Mucosa of rectum (tissue), 2 donors: ENCODE data around the gene PTPRG.

Source experiments
- H3K27ac ChIP-seq, 2 donors: one replicate each; pipeline ENCODE4 v1.7.0; 2013; ENCODE audit warnings: inconsistent platforms in 2 of 2, low read depth in 2 of 2, low read length in 2 of 2
- H3K27me3 ChIP-seq, 2 donors: one replicate each; pipeline ENCODE4 v1.7.0; 2013; ENCODE audit warnings: low read length in 2 of 2; ENCODE audit not compliant: control insufficient read depth in 2 of 2, insufficient read depth in 2 of 2
- H3K36me3 ChIP-seq, 2 donors: one replicate each; pipeline ENCODE4 v1.7.0; 2013; ENCODE audit warnings: low read length in 2 of 2; ENCODE audit not compliant: control insufficient read depth in 2 of 2, insufficient read depth in 2 of 2
- H3K4me1 ChIP-seq, 2 donors: one replicate each; pipeline ENCODE4 v1.7.0; 2013; ENCODE audit warnings: low read length in 2 of 2, mild to moderate bottlenecking in 1 of 2; ENCODE audit not compliant: control insufficient read depth in 2 of 2, insufficient read depth in 2 of 2
- H3K4me3 ChIP-seq, 2 donors: one replicate each; pipeline ENCODE4 v1.7.0; 2013; ENCODE audit warnings: low read length in 2 of 2
- H3K9ac ChIP-seq, 2 donors: one replicate each; pipeline ENCODE4 v1.7.0; 2013; ENCODE audit warnings: low read length in 2 of 2, low read depth in 1 of 2, mild to moderate bottlenecking in 1 of 2
- H3K9me3 ChIP-seq, 2 donors: one replicate each; pipeline ENCODE4 v1.7.0; 2013; ENCODE audit warnings: low read length in 2 of 2; ENCODE audit not compliant: control insufficient read depth in 2 of 2
- donor health status: healthy.
- donor health status: Normal muscosa, but diverticular disease.

PTPRG gene

DNA sequence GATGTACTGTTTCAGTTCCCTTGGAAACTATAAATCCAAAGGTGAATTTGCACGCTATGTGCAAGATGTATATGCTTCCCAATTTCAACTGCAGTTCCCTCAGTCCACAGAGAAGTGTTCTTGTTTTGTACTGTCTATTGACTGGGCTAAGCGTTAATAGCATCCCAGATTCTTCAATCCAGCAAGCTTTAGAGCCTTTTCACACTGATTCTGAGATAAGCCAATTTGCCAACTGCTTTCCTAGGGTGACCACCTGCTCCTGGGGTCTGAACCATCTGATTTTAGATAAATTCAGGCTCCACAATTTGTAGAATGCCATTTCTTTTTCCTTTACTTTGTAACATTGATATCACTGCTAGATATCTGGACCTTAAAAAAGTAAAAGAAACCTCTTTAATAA is 340.1 kb downstream of the PTPRG start:
- H3K9me3 ChIP-seq = no peaks in the 10 kb centered on the region
- no peak overlapping the region for H3K4me3 ChIP-seq
- no peak overlapping the region for H3K9ac ChIP-seq
- H3K36me3 ChIP-seq = no peaks in the 10 kb centered on the region
- H3K4me1 ChIP-seq = no peaks in the 10 kb centered on the region
- no peaks in the 10 kb centered on the region for H3K27me3 ChIP-seq
- H3K27ac ChIP-seq = no peak overlapping the region

DNA sequence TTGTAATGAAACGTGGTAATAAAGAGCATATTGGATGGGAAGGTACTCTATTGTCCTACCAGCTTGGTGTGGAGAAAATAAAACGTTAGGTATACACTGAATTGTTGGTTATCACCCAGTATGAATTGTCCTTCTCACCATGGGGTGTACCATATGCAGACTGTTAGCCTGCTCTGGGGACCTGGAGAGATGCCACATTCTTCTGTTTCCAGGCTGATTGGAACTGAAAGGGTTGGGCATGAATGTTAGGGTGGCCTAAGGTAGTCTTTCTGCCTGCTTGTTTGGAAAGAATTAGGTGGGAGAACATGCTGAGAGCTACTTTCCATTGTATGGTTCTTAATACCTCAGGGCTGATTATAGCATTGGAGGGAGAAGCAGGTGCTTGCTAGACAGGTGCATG is 340.6 kb downstream of the PTPRG start:
- no peak overlapping the region for H3K4me3 ChIP-seq
- H3K9ac ChIP-seq = no peak overlapping the region
- H3K27me3 ChIP-seq = no peaks in the 10 kb centered on the region
- no peak overlapping the region for H3K27ac ChIP-seq
- no peaks in the 10 kb centered on the region for H3K36me3 ChIP-seq
- H3K4me1 ChIP-seq = no peaks in the 10 kb centered on the region
- H3K9me3 ChIP-seq = no peaks in the 10 kb centered on the region

DNA sequence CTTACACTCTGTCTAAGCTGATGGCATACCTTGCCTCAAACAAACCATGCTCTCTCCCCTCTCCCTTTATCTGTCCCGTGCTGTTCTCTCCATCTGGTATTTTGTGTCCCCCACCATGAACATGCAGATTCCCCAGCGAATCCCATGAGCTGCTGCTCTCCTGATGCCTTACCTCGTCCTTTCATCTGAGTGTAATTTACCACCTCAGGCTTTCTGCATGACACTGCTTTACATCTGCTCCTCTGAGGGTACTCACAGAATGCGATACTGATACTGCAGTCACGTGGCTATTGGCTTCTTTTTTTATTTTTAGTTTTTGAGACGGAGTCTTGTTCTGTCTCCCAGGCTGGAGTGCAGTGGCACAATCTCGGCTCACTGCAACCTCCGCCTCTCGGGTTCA is 341.7 kb downstream of the PTPRG start:
- no peaks in the 10 kb centered on the region for H3K27me3 ChIP-seq
- no peak overlapping the region for H3K9ac ChIP-seq
- H3K27ac ChIP-seq = no peak overlapping the region
- no peaks in the 10 kb centered on the region for H3K36me3 ChIP-seq
- no peak overlapping the region for H3K4me3 ChIP-seq
- no peaks in the 10 kb centered on the region for H3K4me1 ChIP-seq
- no peaks in the 10 kb centered on the region for H3K9me3 ChIP-seq

- no peak overlapping the region for H3K9ac ChIP-seq
Measured at GRCh38 chr3:61903931-61904657, 342.7 kb downstream of the PTPRG start.

DNA sequence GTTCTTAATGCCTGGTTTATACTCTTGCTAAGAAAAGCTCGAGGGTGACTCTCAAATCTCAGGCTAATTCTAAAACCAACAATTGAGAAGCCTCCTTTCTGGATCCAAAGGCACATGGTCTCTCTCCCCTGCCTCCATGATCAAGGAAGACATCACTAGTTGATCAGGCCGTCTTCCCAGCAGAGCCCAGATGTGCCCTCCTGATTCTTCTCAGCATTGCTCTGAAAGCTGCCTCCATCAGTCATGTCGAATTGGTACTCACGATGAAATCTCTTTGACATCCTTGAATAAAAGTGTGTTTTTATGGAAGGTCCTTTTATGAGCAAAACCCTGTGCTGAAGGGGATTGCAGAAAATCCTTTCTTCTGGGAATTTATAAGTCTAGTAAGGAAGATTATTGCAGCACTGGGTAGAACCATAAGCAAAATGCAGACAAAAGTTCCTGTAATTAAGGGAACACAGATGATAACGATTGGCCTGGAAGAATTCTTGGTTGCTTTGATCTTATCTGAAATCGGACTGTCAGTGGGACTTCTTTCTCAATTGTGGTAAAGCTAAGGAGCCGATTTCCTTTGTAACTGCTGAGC is 345.9 kb downstream of the PTPRG start:
- no peaks in the 10 kb centered on the region for H3K27me3 ChIP-seq

More at GRCh38 chr3:61903931-61904657, 342.7 kb downstream of the PTPRG start:
- Histone ChIP-seq H3K4me1 (no peaks in the 10 kb centered on the region), H3K27me3 (no peaks in the 10 kb centered on the region), H3K4me3 (no peak overlapping the region), H3K9me3 (no peaks in the 10 kb centered on the region), H3K27ac (peak overlapping the region in 1 of 2 donors; percentile 26), H3K36me3 (no peaks in the 10 kb centered on the region)

GRCh38 chr3:61908382-61908781 is 347.0 kb downstream of the PTPRG start:
- Histone ChIP-seq H3K36me3 (no peaks in the 10 kb centered on the region), H3K9me3 (no peaks in the 10 kb centered on the region), H3K9ac (no peak overlapping the region), H3K27ac (no peak overlapping the region), H3K27me3 (no peaks in the 10 kb centered on the region), H3K4me3 (no peak overlapping the region), H3K4me1 (no peaks in the 10 kb centered on the region)

More for the DNA sequence above, 345.9 kb downstream of the PTPRG start:
- no peak overlapping the region for H3K9ac ChIP-seq
- no peaks in the 10 kb centered on the region for H3K9me3 ChIP-seq
- H3K36me3 ChIP-seq = no peaks in the 10 kb centered on the region
- H3K4me1 ChIP-seq = no peaks in the 10 kb centered on the region
- no peak overlapping the region for H3K4me3 ChIP-seq
- H3K27ac ChIP-seq = no peak overlapping the region

DNA sequence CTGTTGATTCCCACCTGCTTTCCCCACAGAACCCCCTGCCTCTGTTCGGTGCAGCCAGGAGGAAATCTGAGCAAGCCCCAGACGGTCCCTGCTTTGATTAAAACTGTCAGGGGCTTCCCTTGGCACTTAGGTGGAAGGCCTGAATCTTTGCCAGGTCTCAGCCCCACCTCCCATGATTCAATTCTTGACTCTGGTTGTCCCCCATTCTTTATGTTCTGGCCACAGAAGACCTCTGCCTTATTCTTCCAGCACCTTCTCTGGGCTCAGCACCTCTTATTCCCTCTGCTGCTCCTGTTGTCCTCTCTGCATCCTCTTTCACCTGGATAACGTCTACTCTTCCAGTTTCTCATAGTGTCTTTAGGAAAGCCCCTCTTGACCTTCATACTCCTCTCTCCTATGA is 349.4 kb downstream of the PTPRG start:
- Histone ChIP-seq H3K27me3 (no peaks in the 10 kb centered on the region), H3K4me1 (no peaks in the 10 kb centered on the region)

GRCh38 chr3:61912158-61912557 is 350.8 kb downstream of the PTPRG start:
- no peak overlapping the region for H3K4me3 ChIP-seq
- H3K36me3 ChIP-seq = no peaks in the 10 kb centered on the region
- no peak overlapping the region for H3K27ac ChIP-seq
- no peaks in the 10 kb centered on the region for H3K4me1 ChIP-seq
- no peaks in the 10 kb centered on the region for H3K27me3 ChIP-seq
- no peak overlapping the region for H3K9ac ChIP-seq
- no peaks in the 10 kb centered on the region for H3K9me3 ChIP-seq

More for the DNA sequence above, 349.4 kb downstream of the PTPRG start:
- H3K27ac ChIP-seq = no peak overlapping the region
- H3K4me3 ChIP-seq = no peak overlapping the region
- no peak overlapping the region for H3K9ac ChIP-seq
- no peaks in the 10 kb centered on the region for H3K9me3 ChIP-seq
- no peaks in the 10 kb centered on the region for H3K36me3 ChIP-seq

DNA sequence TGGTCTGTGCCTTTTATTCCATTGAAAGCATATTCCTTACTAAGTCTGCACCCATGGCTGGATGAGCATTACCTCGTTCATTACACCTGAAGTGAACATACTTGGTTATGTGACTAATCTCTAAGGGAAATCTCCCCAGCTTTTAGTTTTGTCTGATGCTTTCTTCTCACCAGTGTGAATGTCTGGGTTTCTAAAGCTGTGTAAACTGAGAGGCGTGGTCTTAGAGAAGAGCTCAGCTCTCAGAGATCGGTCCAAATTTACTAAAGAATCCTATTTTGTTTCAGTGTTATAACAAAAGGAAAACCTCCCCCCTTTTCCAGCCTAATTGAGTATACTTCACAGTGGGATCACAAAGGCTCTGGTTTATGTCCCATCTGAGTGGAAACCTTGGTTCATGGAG is 352.3 kb downstream of the PTPRG start:
- Histone ChIP-seq H3K9ac (no peak overlapping the region), H3K27me3 (no peaks in the 10 kb centered on the region), H3K36me3 (no peaks in the 10 kb centered on the region), H3K9me3 (no peaks in the 10 kb centered on the region), H3K4me1 (no peaks in the 10 kb centered on the region), H3K4me3 (no peak overlapping the region), H3K27ac (no peak overlapping the region)

- Histone ChIP-seq H3K9ac (no peak overlapping the region), H3K36me3 (no peaks in the 10 kb centered on the region), H3K27ac (no peak overlapping the region), H3K27me3 (no peaks in the 10 kb centered on the region), H3K4me3 (no peak overlapping the region), H3K4me1 (no peaks in the 10 kb centered on the region), H3K9me3 (no peaks in the 10 kb centered on the region)
Measured at GRCh38 chr3:61914276-61914675, 352.9 kb downstream of the PTPRG start.
